Nephron progenitor cell (in vitro differentiated cells): ENCODE measurements around the gene ZBTB47.

Experiments
- DNase-seq: peaks from one replicate; pipeline ENCODE4 v3.0.0; 2021
- H3K27ac Mint-ChIP-seq: 2 replicates; pipeline ENCODE4 v1.8.0; 2021; ENCODE audit warnings: mild to moderate bottlenecking, moderate library complexity, mixed read lengths
- H3K27me3 Mint-ChIP-seq: 2 replicates; pipeline ENCODE4 v1.8.0; 2021; ENCODE audit warnings: mild to moderate bottlenecking, low read depth, mixed read lengths; ENCODE audit not compliant: poor library complexity
- H3K36me3 Mint-ChIP-seq: 2 replicates; pipeline ENCODE4 v1.8.0; 2021; ENCODE audit warnings: low read depth, mixed read lengths
- H3K4me1 Mint-ChIP-seq: 2 replicates; pipeline ENCODE4 v1.8.0; 2021; ENCODE audit warnings: mixed read lengths
- H3K4me3 Mint-ChIP-seq: 2 replicates; pipeline ENCODE4 v1.8.0; 2021; ENCODE audit warnings: mild to moderate bottlenecking, moderate library complexity, mixed read lengths
- H3K9me3 Mint-ChIP-seq: 2 replicates; pipeline ENCODE4 v1.8.0; 2021; ENCODE audit warnings: mild to moderate bottlenecking, moderate library complexity, mixed read lengths
- TF ChIP-seq, protein P1 (sequence below): fragments of 200-600 bp; sonication (generic); IDR thresholded peaks from 2 replicates; pipeline ENCODE4 v1.5.0; 2021; ENCODE audit warnings: antibody characterized with exemption

ZBTB47 gene

DNA sequence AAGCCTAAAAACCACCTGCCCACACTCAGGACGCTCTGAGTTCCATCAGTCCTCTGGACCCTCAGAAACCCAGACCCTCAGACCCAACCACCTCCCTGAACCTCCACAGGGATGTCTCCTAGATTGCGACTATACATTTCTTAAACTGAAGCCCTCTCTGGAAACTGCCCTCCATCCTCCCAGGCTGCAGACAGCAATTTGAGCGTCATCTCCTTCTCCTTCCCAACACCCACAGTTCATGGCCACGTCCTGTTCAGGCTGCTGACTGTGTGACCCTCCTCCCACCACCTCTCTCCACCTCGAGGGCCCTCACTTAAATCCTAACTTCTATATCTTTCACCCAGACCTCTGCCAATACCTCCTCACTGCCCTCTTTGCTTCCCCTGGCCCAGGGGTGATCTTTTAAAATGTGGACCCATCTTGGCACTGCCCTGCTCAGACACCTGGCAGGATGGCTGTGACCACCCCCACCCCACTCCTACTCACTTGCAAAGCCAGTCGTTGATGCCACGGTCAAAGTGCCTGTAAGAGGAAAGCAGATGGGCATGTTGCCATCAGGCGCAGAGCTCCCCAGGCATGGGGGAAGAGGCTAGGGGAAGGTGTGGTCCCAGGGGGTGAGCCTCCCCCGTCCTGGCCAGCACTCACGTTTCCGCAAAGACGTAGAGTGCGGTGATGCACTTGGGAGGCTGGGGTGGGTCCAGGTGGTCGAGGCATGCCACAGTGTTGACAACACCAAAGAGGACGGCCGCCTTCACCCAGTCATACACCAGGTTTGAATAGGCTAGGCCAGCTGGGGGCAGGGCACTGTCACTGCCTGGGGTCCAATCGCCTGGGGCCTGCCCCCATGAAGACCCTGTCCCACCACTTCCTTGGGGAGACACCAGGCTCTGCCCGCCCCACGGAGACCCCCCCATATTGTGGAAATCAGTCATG is 43.1 kb downstream of the ZBTB47 start:
- no peak overlapping the region for H3K4me3 Mint-ChIP-seq
- H3K27me3 Mint-ChIP-seq, result peaks cover 15% of the 10 kb centered on the region
- no peaks in the 10 kb centered on the region for H3K9me3 Mint-ChIP-seq
- no peak overlapping the region for H3K27ac Mint-ChIP-seq
- TF ChIP-seq, protein P1, sequence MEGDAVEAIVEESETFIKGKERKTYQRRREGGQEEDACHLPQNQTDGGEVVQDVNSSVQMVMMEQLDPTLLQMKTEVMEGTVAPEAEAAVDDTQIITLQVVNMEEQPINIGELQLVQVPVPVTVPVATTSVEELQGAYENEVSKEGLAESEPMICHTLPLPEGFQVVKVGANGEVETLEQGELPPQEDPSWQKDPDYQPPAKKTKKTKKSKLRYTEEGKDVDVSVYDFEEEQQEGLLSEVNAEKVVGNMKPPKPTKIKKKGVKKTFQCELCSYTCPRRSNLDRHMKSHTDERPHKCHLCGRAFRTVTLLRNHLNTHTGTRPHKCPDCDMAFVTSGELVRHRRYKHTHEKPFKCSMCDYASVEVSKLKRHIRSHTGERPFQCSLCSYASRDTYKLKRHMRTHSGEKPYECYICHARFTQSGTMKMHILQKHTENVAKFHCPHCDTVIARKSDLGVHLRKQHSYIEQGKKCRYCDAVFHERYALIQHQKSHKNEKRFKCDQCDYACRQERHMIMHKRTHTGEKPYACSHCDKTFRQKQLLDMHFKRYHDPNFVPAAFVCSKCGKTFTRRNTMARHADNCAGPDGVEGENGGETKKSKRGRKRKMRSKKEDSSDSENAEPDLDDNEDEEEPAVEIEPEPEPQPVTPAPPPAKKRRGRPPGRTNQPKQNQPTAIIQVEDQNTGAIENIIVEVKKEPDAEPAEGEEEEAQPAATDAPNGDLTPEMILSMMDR, result no peak
- DNase-seq, result no peak
- H3K4me1 Mint-ChIP-seq, result no peaks in the 10 kb centered on the region
- H3K36me3 Mint-ChIP-seq, result no peaks in the 10 kb centered on the region

DNA sequence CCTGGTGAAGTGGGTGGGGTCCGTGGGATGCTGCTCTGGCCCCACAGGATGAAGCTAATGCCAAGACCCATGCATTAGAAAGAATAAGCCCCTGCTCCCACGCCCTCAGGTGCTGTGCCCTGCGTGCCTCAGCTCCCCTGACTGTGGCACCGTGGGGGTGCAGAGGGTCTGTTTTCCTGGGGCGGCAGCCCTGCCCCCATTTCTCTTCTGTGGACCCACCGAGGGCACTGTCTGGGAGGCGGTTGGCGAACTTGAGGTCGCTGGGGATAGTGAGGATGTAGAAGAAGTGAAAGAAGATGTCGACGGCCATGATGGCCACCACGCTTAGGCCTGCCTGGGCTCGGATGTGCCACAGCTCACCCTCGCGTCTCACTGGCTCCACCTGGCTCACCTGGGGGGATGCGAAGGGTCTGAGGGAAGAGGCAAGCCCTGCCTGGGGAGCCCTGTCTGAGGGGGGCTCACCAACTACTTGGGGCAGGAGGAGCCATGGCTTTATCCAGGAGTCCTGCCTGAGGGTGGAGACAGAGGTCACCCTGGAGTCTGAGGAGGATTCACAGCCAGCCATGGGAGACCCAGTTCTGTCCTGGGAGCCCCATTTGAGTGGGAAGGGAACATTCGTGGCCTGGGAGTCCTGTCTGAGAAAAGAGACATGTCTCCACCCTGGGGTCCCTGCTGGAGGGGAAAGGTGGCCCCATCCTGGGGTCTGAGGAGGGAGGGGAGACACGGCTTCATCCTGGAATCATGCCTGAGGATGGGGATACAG is 44.0 kb downstream of the ZBTB47 start:
- Mint-ChIP-seq H3K27ac (no peak overlapping the region), H3K4me1 (no peaks in the 10 kb centered on the region), H3K9me3 (no peaks in the 10 kb centered on the region), H3K36me3 (no peaks in the 10 kb centered on the region), H3K27me3 (peaks cover 11% of the 10 kb centered on the region), H3K4me3 (no peak overlapping the region)
- DNase-seq, result no peak
- TF ChIP-seq, protein P1, result no peak

DNA sequence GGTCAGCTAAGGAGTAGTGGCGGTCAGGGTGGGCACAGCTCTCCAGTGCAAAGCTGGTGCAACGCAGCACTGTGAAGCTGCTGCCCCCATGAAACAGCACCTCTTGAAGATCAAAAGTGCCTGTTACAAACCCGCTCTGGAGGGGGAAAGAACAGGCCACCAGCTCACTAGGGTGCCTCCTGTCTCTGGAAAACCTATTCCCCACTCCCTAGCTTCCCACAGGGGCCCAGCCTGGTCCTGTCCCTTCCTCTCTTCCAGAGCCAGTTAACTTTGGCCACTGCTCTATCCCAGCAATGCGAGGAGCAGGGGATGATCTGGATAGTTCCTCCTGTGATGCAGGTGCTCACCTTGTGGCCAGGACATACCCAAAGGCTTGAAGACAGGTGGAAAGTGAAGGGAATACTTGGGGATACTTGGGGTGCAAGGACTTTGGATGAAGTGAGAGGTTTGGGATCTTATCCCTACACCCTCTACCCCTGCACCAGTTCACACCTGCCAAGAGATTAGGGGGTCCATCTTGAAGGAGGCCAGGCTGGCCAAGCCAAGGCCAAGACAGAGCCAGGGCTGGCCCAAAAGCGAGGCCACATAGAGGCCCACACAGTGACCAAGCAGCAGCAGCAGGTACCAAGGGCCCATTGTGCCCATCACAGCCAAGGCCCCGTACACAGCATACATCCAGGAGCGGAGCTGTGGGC is 44.9 kb downstream of the ZBTB47 start:
- DNase-seq, result no peak
- Mint-ChIP-seq H3K9me3 (no peaks in the 10 kb centered on the region), H3K4me3 (no peak overlapping the region), H3K4me1 (peaks cover 6% of the 10 kb centered on the region), H3K27ac (no peak overlapping the region), H3K36me3 (no peaks in the 10 kb centered on the region), H3K27me3 (peaks cover 10% of the 10 kb centered on the region)
- TF ChIP-seq, protein P1, result no peak

DNA sequence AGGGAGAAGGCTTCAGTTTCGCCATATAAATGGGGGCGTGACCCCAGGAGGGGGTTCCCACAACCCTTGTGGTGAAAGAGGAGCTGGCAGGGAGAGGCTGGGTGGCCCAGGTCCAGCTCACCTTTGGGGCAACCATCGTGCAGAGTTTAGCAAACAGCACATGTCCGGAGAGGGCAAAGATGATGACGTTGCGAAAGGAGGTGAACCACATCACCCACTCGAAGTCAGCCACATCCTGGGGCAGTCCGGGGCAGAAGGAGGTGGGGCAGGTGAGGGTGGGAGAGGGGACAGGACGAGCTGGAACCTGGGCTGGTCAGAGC is 45.4 kb downstream of the ZBTB47 start:
- no peak for DNase-seq
- no peak overlapping the region for H3K27ac Mint-ChIP-seq
- no peaks in the 10 kb centered on the region for H3K36me3 Mint-ChIP-seq
- peaks cover 10% of the 10 kb centered on the region for H3K27me3 Mint-ChIP-seq
- H3K4me1 Mint-ChIP-seq, result peaks cover 6% of the 10 kb centered on the region
- no peak overlapping the region for H3K4me3 Mint-ChIP-seq
- no peaks in the 10 kb centered on the region for H3K9me3 Mint-ChIP-seq
- TF ChIP-seq, protein P1, result no peak

DNA sequence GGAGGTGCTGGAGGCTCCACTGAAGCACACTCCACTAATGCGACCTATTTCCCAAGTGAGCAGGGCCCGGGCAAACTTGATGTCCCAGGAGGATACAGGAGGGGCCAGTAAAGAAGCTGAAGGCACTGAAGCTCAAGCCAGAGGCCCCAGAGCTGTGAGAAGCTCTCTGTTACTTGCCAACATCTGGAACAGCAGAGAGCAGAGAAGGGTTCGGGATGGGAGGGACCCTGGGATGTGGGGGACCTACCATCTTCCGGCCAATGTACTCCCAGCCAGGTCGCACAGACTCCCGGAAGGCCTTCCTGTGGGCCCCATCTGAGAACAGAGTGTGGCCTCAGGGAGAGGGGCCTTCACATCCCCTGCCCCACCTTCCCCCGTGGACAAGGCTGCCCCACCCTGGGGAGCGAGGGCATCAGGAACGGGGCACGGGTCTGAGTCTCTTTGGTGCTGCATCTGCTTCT is 46.0 kb downstream of the ZBTB47 start:
- TF ChIP-seq, protein P1, result no peak
- Mint-ChIP-seq H3K9me3 (no peaks in the 10 kb centered on the region), H3K27ac (no peak overlapping the region), H3K27me3 (peaks cover 10% of the 10 kb centered on the region), H3K4me1 (peaks cover 6% of the 10 kb centered on the region), H3K4me3 (no peak overlapping the region), H3K36me3 (no peaks in the 10 kb centered on the region)
- DNase-seq, result no peak
